Left lung (tissue), 10 donors: Measurements from ENCODE around the gene RAP1A. TPM values are rescaled to one million over a fixed set of nuclear protein-coding genes. Genes with fewer than 3 reads are reported as not detected.

ENCODE experiments used
- ATAC-seq: fragments of 200-7000 bp; cut with Tn5 transposase; one replicate; pipeline ENCODE4 v1.9.1; 2020; ENCODE audit warnings: moderate library complexity
- DNase-seq, 4 donors: peaks; one replicate each; pipeline ENCODE4 v3.0.0-alpha.2; 2013 to 2020
- H3K27ac ChIP-seq, 2 donors: fragments of 200-600 bp; sonication (generic) in 1 of 2; one replicate each; pipeline versions ENCODE4 v1.5.0 to v1.8.0; 2020 to 2021
- H3K27me3 ChIP-seq, 2 donors: fragments of 200-600 bp; sonication (generic) in 1 of 2; one replicate each; pipeline versions ENCODE4 v1.5.0 to v1.8.0; 2020 to 2021
- H3K36me3 ChIP-seq, 2 donors: fragments of 200-600 bp; sonication (generic) in 1 of 2; one replicate each; pipeline versions ENCODE4 v1.5.0 to v1.8.0; 2020 to 2021
- H3K4me1 ChIP-seq, 2 donors: fragments of 200-600 bp; one replicate each; pipeline ENCODE4 v1.8.0; 2021
- H3K4me3 ChIP-seq, 2 donors: fragments of 200-600 bp; sonication (generic) in 1 of 2; one replicate each; pipeline versions ENCODE4 v1.5.0 to v1.8.0; 2020 to 2021; ENCODE audit warnings: mild to moderate bottlenecking in 1 of 2
- H3K9me3 ChIP-seq, 2 donors: fragments of 200-600 bp; sonication (generic) in 1 of 2; one replicate each; pipeline versions ENCODE4 v1.5.0 to v1.8.0; 2020 to 2021
- CTCF ChIP-seq, 2 donors: fragments of 200-600 bp; sonication (generic) in 1 of 2; IDR thresholded peaks; one replicate each; pipeline versions ENCODE4 v1.5.0 to v1.8.0; 2021; ENCODE audit warnings: antibody characterized with exemption in 2 of 2
- intact Hi-C, 2 donors: fragments of 100-400 bp; cut with DNase I; formaldehyde crosslinking; loops; one replicate each; pipeline versions ENCODE4 v1.11.2 to v1.14.2; 2022
- polyA plus RNA-seq, 6 donors: library from polyadenylated mRNA; unstranded; fragments of 120-200 nt; gene quantifications; one replicate each; pipeline ENCODE4 v1.2.1, GENCODE V29; 2013; ENCODE audit not compliant: insufficient read length in 6 of 6
- total RNA-seq, 2 donors: library from RNA; stranded (reverse); fragmentation: NEBNext Ultra II Directional; extraction: Animal tissue kit (Norgen Biotek cat#: 25700); gene quantifications; one replicate each; pipeline ENCODE4 v1.2.1, GENCODE V29; 2021
- donor health status: DM: no; HTN: yes; CAD: no.
- donor health status: DM: no; HTN: no; CAD: no.

Gene RAP1A
- total and polyA plus RNA-seq, 8 donors = 68.2 to 121 (median 82.4) TPM

- no peak for ATAC-seq
- intact Hi-C loops = no loop called here
- no peak for TF ChIP-seq CTCF (IDR thresholded peaks at IDR 0.05)
These were observed 27.7 kb upstream of the RAP1A start for GRCh38 chr1:111591937-111592336.

GRCh38 chr1:111592389-111593361 is 26.9 kb upstream of the RAP1A start:
- Histone ChIP-seq H3K36me3 (no peaks in the 10 kb centered on the region), H3K4me3 (no peak overlapping the region), H3K4me1 (peaks cover 29 to 46% of the 10 kb centered on the region in 2 donors), H3K9me3 (no peaks in the 10 kb centered on the region), H3K27me3 (no peaks in the 10 kb centered on the region), H3K27ac (peak overlapping the region; percentile 58 to 73)
- intact Hi-C loops = no loop called here
- DNase-seq (peak; percentile 58 to 90 (median 84)), ATAC-seq (peak; percentile 94)
- TF ChIP-seq CTCF (IDR thresholded peaks at IDR 0.05) = no peak

More at GRCh38 chr1:111591937-111592336, 27.7 kb upstream of the RAP1A start:
- no peak overlapping the region for H3K4me3 ChIP-seq
- H3K9me3 ChIP-seq = no peaks in the 10 kb centered on the region
- peak overlapping the region; percentile 58 to 73 for H3K27ac ChIP-seq
- H3K27me3 ChIP-seq = no peaks in the 10 kb centered on the region
- peaks cover 29 to 40% of the 10 kb centered on the region in 2 donors for H3K4me1 ChIP-seq
- no peak for DNase-seq
- H3K36me3 ChIP-seq = no peaks in the 10 kb centered on the region

- intact Hi-C loops = no loop called here
- ATAC-seq = no peak
These were observed 25.9 kb upstream of the RAP1A start for GRCh38 chr1:111593403-111594305.

GRCh38 chr1:111594306-111594693 is 25.3 kb upstream of the RAP1A start:
- Histone ChIP-seq H3K4me3 (no peak overlapping the region), H3K36me3 (no peaks in the 10 kb centered on the region), H3K27me3 (no peaks in the 10 kb centered on the region), H3K4me1 (peaks cover 29 to 52% of the 10 kb centered on the region in 2 donors), H3K9me3 (no peaks in the 10 kb centered on the region), H3K27ac (peak overlapping the region in 1 of 2 donors; percentile 73)
- intact Hi-C loops = no loop called here
- DNase-seq = no peak
- TF ChIP-seq CTCF (IDR thresholded peaks at IDR 0.05) = no peak
- ATAC-seq = no peak

More at GRCh38 chr1:111593403-111594305, 25.9 kb upstream of the RAP1A start:
- TF ChIP-seq CTCF (IDR thresholded peaks at IDR 0.05) = no peak
- H3K36me3 ChIP-seq = no peaks in the 10 kb centered on the region
- H3K27me3 ChIP-seq = no peaks in the 10 kb centered on the region
- peaks cover 29 to 52% of the 10 kb centered on the region in 2 donors for H3K4me1 ChIP-seq
- H3K9me3 ChIP-seq = no peaks in the 10 kb centered on the region
- DNase-seq = no peak
- H3K4me3 ChIP-seq = no peak overlapping the region
- H3K27ac ChIP-seq = peak overlapping the region; percentile 58 to 73
